Astrocyte (in vitro differentiated cells and primary cell): ENCODE measurements around the gene FZR1. TPM values are rescaled to one million over a fixed set of nuclear protein-coding genes. Genes with fewer than 3 reads are reported as not detected.
A peak's percentile ranks its signal among the peaks of the same experiment; 100 is the strongest.

ENCODE experiments used
- DNase-seq: peaks from one replicate; pipeline ENCODE4 v3.0.0-alpha.2; 2010; ENCODE audit warnings: low read depth
- FAIRE-seq: peaks from 2 replicates; lab custom pipeline; 2011; peaks lifted over from hg19 to GRCh38; lab: Jason Lieb, UNC
- H2AFZ ChIP-seq: 2 replicates; pipeline ENCODE4 v1.6.0; 2012; ENCODE audit warnings: low read depth, low read length, inconsistent platforms
- H3K27ac ChIP-seq: 2 replicates; pipeline ENCODE4 v1.5.1; 2011; ENCODE audit warnings: low read depth, low read length, inconsistent platforms
- H3K27me3 ChIP-seq: 2 replicates; pipeline ENCODE4 v1.6.0; 2011; ENCODE audit warnings: low read length, inconsistent platforms; ENCODE audit not compliant: insufficient read depth
- H3K36me3 ChIP-seq: 2 replicates; pipeline ENCODE4 v1.5.1; 2011; ENCODE audit warnings: low read length, inconsistent platforms; ENCODE audit not compliant: insufficient read depth
- H3K4me1 ChIP-seq: 2 replicates; pipeline ENCODE4 v1.5.1; 2011; ENCODE audit warnings: low read length, inconsistent platforms; ENCODE audit not compliant: insufficient read depth
- H3K4me2 ChIP-seq: 2 replicates; pipeline ENCODE4 v1.6.0; 2012; ENCODE audit warnings: low read length, inconsistent platforms
- H3K4me3 ChIP-seq: 2 replicates; pipeline ENCODE4 v1.5.1; 2011; ENCODE audit warnings: low read depth, mild to moderate bottlenecking, low read length, inconsistent platforms; ENCODE audit not compliant: insufficient read depth
- H3K79me2 ChIP-seq: 2 replicates; pipeline ENCODE4 v1.6.0; 2012; ENCODE audit warnings: mild to moderate bottlenecking, low read length, inconsistent platforms; ENCODE audit not compliant: insufficient read depth
- H3K9ac ChIP-seq: 2 replicates; pipeline ENCODE4 v1.6.0; 2012; ENCODE audit warnings: mild to moderate bottlenecking, low read length, inconsistent platforms
- H3K9me3 ChIP-seq: 2 replicates; pipeline ENCODE4 v1.5.1; 2012; ENCODE audit warnings: low read depth, mild to moderate bottlenecking, low read length, inconsistent platforms; ENCODE audit not compliant: insufficient read depth
- H4K20me1 ChIP-seq: 2 replicates; pipeline ENCODE4 v1.6.0; 2012; ENCODE audit warnings: low read length, inconsistent platforms; ENCODE audit not compliant: insufficient read depth
- H3K27ac Mint-ChIP-seq: one replicate; pipeline ENCODE4 v1.8.0; 2021; ENCODE audit warnings: mild to moderate bottlenecking, mixed read lengths; ENCODE audit not compliant: unreplicated experiment
- H3K27me3 Mint-ChIP-seq: one replicate; pipeline ENCODE4 v1.8.0; 2021; ENCODE audit warnings: low read depth, mixed read lengths; ENCODE audit not compliant: unreplicated experiment
- H3K36me3 Mint-ChIP-seq: one replicate; pipeline ENCODE4 v1.8.0; 2021; ENCODE audit warnings: low read depth, mixed read lengths; ENCODE audit not compliant: unreplicated experiment
- H3K4me1 Mint-ChIP-seq: one replicate; pipeline ENCODE4 v1.8.0; 2021; ENCODE audit warnings: low read depth, mixed read lengths; ENCODE audit not compliant: unreplicated experiment
- H3K4me3 Mint-ChIP-seq: one replicate; pipeline ENCODE4 v1.8.0; 2021; ENCODE audit warnings: mild to moderate bottlenecking, moderate library complexity, mixed read lengths; ENCODE audit not compliant: unreplicated experiment
- H3K9me3 Mint-ChIP-seq: one replicate; pipeline ENCODE4 v1.8.0; 2021; ENCODE audit warnings: mild to moderate bottlenecking, mixed read lengths; ENCODE audit not compliant: unreplicated experiment
- CTCF ChIP-seq: IDR thresholded peaks from 2 replicates; pipeline ENCODE4 v1.5.1; 2011; ENCODE audit warnings: low read depth, mild to moderate bottlenecking, inconsistent platforms, low read length, moderate library complexity; ENCODE audit not compliant: insufficient read depth
- EZH2 ChIP-seq: IDR thresholded peaks from 2 replicates; pipeline ENCODE4 v1.6.1; 2012; ENCODE audit warnings: mild to moderate bottlenecking, low read length, inconsistent platforms; ENCODE audit not compliant: insufficient read depth
- total RNA-seq: library from RNA; stranded (reverse); gene quantifications from 2 replicates; pipeline ENCODE4 v1.2.1, GENCODE V29; 2021

The FZR1 gene
- total RNA-seq, 1 donor from 2014 or later: 51.8 TPM

- H3K4me3 Mint-ChIP-seq: no peak overlapping the region
- Histone ChIP-seq H3K27me3 (no peaks in the 10 kb centered on the region), H3K27ac (no peak overlapping the region), H3K4me1 (peaks cover 11% of the 10 kb centered on the region), H3K4me2 (no peak overlapping the region), H3K9me3 (no peaks in the 10 kb centered on the region), H4K20me1 (peaks cover 73% of the 10 kb centered on the region), H2AFZ (no peak overlapping the region), H3K4me3 (no peak overlapping the region), H3K36me3 (peaks cover 3% of the 10 kb centered on the region), H3K9ac (no peak overlapping the region), H3K79me2 (peaks cover 35% of the 10 kb centered on the region)
- H3K27ac Mint-ChIP-seq: no peak overlapping the region
- DNase-seq: no peak
- peaks cover 10% of the 10 kb centered on the region for H3K36me3 Mint-ChIP-seq
- no peaks in the 10 kb centered on the region for H3K9me3 Mint-ChIP-seq
- H3K4me1 Mint-ChIP-seq: peaks cover 11% of the 10 kb centered on the region
- FAIRE-seq: no peak
- TF ChIP-seq CTCF (no peak), EZH2 (no peak)
- H3K27me3 Mint-ChIP-seq: no peaks in the 10 kb centered on the region
Measured at GRCh38 chr19:3549816-3550215, 43.7 kb downstream of the FZR1 start.

- H3K4me1 Mint-ChIP-seq: peaks cover 17% of the 10 kb centered on the region
- peaks cover 15% of the 10 kb centered on the region for H3K36me3 Mint-ChIP-seq
- H3K9me3 ChIP-seq: no peaks in the 10 kb centered on the region
- peak overlapping the region; percentile 41 for H3K27ac Mint-ChIP-seq
- peaks cover 19% of the 10 kb centered on the region for H3K4me1 ChIP-seq
- no peaks in the 10 kb centered on the region for H3K36me3 ChIP-seq
- no peak overlapping the region for H3K4me3 Mint-ChIP-seq
- peaks cover 73% of the 10 kb centered on the region for H4K20me1 ChIP-seq
- FAIRE-seq: no peak
- no peak overlapping the region for H3K4me2 ChIP-seq
- H3K9ac ChIP-seq: no peak overlapping the region
- H3K27me3 ChIP-seq: no peaks in the 10 kb centered on the region
- H3K27ac ChIP-seq: no peak overlapping the region
- no peak overlapping the region for H2AFZ ChIP-seq
- no peak overlapping the region for H3K4me3 ChIP-seq
- no peaks in the 10 kb centered on the region for H3K9me3 Mint-ChIP-seq
- no peak for DNase-seq
- TF ChIP-seq EZH2: no peak
- no peak for TF ChIP-seq CTCF
- H3K27me3 Mint-ChIP-seq: no peaks in the 10 kb centered on the region
- peaks cover 48% of the 10 kb centered on the region for H3K79me2 ChIP-seq
Measured at GRCh38 chr19:3550947-3551791, 45.1 kb downstream of the FZR1 start.

DNA sequence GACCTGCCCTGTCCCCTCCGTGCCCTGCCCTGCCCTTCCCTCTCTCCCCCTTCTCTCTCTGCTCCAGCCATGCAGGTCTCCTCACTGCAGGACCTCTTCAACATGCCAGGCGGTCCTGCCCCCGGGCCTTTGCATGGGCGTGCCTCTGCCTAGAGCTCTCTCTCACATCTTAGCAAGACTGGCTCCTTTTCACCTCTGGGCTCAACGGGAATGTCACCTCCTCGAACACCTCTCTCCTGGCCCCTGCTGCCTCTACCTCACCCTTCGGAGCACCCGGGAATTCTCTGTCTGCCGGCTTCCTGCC, 45.6 kb downstream of the FZR1 start:
- no peak for DNase-seq
- Mint-ChIP-seq H3K36me3 (peaks cover 15% of the 10 kb centered on the region), H3K4me3 (no peak overlapping the region), H3K4me1 (peaks cover 22% of the 10 kb centered on the region), H3K27me3 (no peaks in the 10 kb centered on the region), H3K9me3 (no peaks in the 10 kb centered on the region), H3K27ac (no peak overlapping the region)
- Histone ChIP-seq H3K4me3 (no peak overlapping the region), H3K4me2 (no peak overlapping the region), H3K36me3 (no peaks in the 10 kb centered on the region), H3K9ac (no peak overlapping the region), H4K20me1 (peaks cover 73% of the 10 kb centered on the region), H3K79me2 (peaks cover 54% of the 10 kb centered on the region), H3K9me3 (no peaks in the 10 kb centered on the region), H3K27me3 (no peaks in the 10 kb centered on the region), H2AFZ (no peak overlapping the region), H3K27ac (no peak overlapping the region), H3K4me1 (peaks cover 25% of the 10 kb centered on the region)
- no peak for FAIRE-seq
- no peak for TF ChIP-seq CTCF
- TF ChIP-seq EZH2: no peak
